K562 treated with DMSO at 1 percent for 4 hours (cell line): ENCODE results near the gene IQCF6. TPM values are rescaled to one million over a fixed set of nuclear protein-coding genes. Genes with fewer than 3 reads are reported as not detected.

Experiments used
- total RNA-seq: library from RNA; unstranded; fragments of 300-600 nt; gene quantifications from 2 replicates; pipeline ENCODE4 v1.2.3, GENCODE V29; 2022; ENCODE audit not compliant: insufficient read depth

IQCF6 gene
- not detected in 2 replicates for total RNA-seq

DNA sequence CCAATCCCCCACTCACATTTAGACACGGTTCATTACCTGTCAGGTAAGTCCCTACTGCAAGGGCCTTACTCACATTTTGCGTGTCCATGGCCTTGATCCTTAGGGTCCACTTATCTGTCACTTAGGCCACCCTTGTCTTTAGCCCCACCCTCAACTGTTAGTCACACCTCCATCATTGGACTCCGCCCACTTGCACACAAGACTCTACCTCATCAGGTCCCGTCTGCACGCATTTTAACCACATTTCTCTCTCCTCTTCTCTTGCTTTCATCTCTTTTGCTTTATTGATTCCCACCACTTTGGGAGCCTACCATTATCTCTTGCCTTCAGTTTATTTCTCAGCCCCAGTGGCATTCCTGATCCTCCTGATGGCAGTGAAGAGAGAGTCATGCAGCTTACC, at the start of gene IQCF6:
IQCF6 (minus strand) TSS at position 101 of the 400 bp plus-strand sequence; CDS start at position 88, 13 bp downstream.

Other genes starting within 250 kb of the IQCF6 start
- 4.7 and 5.7 TPM in 2 replicates for gene RAD54L2, start 240.5 kb downstream of the IQCF6 start, total RNA-seq
- 30.9 and 32.9 TPM in 2 replicates for gene TEX264, start 108.0 kb downstream of the IQCF6 start, total RNA-seq
- gene GRM2, start 72.2 kb downstream of the IQCF6 start, total RNA-seq = not detected in 2 replicates
- gene IQCF2, start 82.4 kb upstream of the IQCF6 start, total RNA-seq = not detected in 2 replicates
- gene IQCF5, start 96.4 kb upstream of the IQCF6 start, total RNA-seq = not detected in 2 replicates
- gene IQCF1, start 124.1 kb upstream of the IQCF6 start, total RNA-seq = not detected in 2 replicates
- 19.2 and 27.0 TPM in 2 replicates for gene RRP9, start 162.7 kb upstream of the IQCF6 start, total RNA-seq
- 4.2 and 5.1 TPM in 2 replicates for gene PARP3, start 163.1 kb upstream of the IQCF6 start, total RNA-seq
- gene GPR62, start 176.1 kb upstream of the IQCF6 start, total RNA-seq = 0.38 TPM in 1 of 2 replicates, not detected in the other
- 13.6 and 14.1 TPM in 2 replicates for gene PCBP4, start 188.2 kb upstream of the IQCF6 start, total RNA-seq
- gene ABHD14B, start 194.8 kb upstream of the IQCF6 start, total RNA-seq = 60.7 and 81.3 TPM in 2 replicates
- 15.3 and 17.4 TPM in 2 replicates for gene ABHD14A, start 195.8 kb upstream of the IQCF6 start, total RNA-seq
- gene ACY1, start 204.3 kb upstream of the IQCF6 start, total RNA-seq = 57.4 and 103 TPM in 2 replicates
- 2,779 and 2,851 TPM in 2 replicates for gene RPL29, start 216.7 kb upstream of the IQCF6 start, total RNA-seq